Stimulated activated naive CD8-positive, alpha-beta T cell treated with anti-CD3 and anti-CD28 coated beads, Interleukin-15, Interleukin-2, amounts not matched to agents 100 ng/mL and 50 ng/mL, for 24 hours (primary cell): ENCODE results near the gene BAIAP2L1.
A peak's percentile ranks its signal among the peaks of the same experiment; 100 is the strongest.

Source experiments
- H3K27ac Mint-ChIP-seq: one replicate; pipeline ENCODE4 v1.8.0; 2021; ENCODE audit warnings: mild to moderate bottlenecking, mixed read lengths
- H3K27me3 Mint-ChIP-seq: one replicate; pipeline ENCODE4 v1.8.0; 2021; ENCODE audit warnings: mixed read lengths
- H3K36me3 Mint-ChIP-seq: one replicate; pipeline ENCODE4 v1.8.0; 2021; ENCODE audit warnings: low read depth, mixed read lengths
- H3K4me1 Mint-ChIP-seq: one replicate; pipeline ENCODE4 v1.8.0; 2021; ENCODE audit warnings: low read depth, mixed read lengths
- H3K4me3 Mint-ChIP-seq: one replicate; pipeline ENCODE4 v1.8.0; 2021; ENCODE audit warnings: mild to moderate bottlenecking, mixed read lengths
- H3K9me3 Mint-ChIP-seq: one replicate; pipeline ENCODE4 v1.8.0; 2021; ENCODE audit warnings: mixed read lengths

The BAIAP2L1 gene

GRCh38 chr7:98355250-98355538, 45.7 kb downstream of the BAIAP2L1 start:
- Mint-ChIP-seq H3K27ac (no peak overlapping the region), H3K36me3 (no peaks in the 10 kb centered on the region), H3K27me3 (no peaks in the 10 kb centered on the region), H3K4me3 (no peak overlapping the region), H3K9me3 (no peaks in the 10 kb centered on the region), H3K4me1 (no peaks in the 10 kb centered on the region)

DNA sequence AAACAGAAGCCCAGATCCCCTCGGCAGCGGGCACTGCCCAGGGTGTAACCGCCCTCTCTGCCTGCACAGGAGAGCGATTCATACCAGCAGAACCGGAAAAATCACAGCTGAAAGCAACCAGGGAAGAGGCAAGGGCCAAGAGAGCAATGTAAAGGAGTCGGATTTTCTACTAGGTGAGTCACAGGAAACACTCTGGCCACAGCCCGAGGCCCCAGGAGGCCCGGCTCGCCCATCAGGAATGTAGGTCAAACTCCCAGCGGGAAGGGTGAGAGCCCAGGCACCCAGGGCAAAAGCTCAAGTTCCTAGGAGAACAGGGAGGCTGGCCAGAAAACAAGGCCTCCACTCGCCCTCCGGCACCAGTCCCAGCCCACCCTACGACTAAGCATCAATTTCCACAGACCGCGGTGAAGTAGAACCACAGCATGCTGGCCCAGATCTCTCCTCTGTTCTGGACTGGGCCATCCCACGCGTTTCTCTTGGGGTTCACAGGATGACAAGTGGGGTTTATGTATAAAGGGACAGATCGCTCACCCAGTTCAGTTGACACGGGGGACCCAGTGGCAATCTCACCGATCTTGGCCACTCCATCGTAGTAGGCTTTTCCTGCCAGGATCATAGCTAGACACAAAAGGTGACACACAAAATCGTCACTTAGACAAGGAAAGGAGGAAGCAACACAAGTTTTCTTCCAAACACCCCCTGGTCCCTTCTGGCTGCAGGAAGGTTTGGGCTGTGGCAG, 46.2 kb downstream of the BAIAP2L1 start:
- no peaks in the 10 kb centered on the region for H3K9me3 Mint-ChIP-seq
- no peak overlapping the region for H3K27ac Mint-ChIP-seq
- H3K36me3 Mint-ChIP-seq = no peaks in the 10 kb centered on the region
- H3K27me3 Mint-ChIP-seq = peaks cover 4% of the 10 kb centered on the region
- no peak overlapping the region for H3K4me3 Mint-ChIP-seq
- no peaks in the 10 kb centered on the region for H3K4me1 Mint-ChIP-seq

- Mint-ChIP-seq H3K4me1 (no peaks in the 10 kb centered on the region), H3K4me3 (no peak overlapping the region), H3K27ac (no peak overlapping the region), H3K9me3 (no peaks in the 10 kb centered on the region), H3K36me3 (no peaks in the 10 kb centered on the region), H3K27me3 (peaks cover 4% of the 10 kb centered on the region)
Measured at GRCh38 chr7:98354052-98354451, 46.8 kb downstream of the BAIAP2L1 start.

DNA sequence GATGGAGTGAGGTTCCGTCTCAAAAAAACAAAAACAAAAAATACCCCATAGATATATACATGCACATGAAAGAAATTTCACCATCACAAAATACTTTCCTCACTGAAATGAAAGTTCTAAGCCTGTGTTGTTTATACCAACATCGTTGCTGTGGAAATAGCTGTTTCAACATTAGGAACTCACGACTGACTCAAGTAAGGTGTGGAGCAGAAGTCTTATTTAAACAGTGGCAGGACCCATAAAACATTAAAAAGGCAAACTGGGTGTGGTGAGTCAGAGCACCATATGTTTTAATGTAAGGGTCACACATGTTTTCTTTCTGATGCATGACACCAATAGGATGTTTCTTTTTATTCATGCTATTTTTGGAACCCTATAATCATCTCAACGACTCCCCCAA, 48.3 kb downstream of the BAIAP2L1 start:
- no peaks in the 10 kb centered on the region for H3K36me3 Mint-ChIP-seq
- no peaks in the 10 kb centered on the region for H3K4me1 Mint-ChIP-seq
- H3K27ac Mint-ChIP-seq = no peak overlapping the region
- H3K9me3 Mint-ChIP-seq = no peaks in the 10 kb centered on the region
- peaks cover 4% of the 10 kb centered on the region for H3K27me3 Mint-ChIP-seq
- no peak overlapping the region for H3K4me3 Mint-ChIP-seq

DNA sequence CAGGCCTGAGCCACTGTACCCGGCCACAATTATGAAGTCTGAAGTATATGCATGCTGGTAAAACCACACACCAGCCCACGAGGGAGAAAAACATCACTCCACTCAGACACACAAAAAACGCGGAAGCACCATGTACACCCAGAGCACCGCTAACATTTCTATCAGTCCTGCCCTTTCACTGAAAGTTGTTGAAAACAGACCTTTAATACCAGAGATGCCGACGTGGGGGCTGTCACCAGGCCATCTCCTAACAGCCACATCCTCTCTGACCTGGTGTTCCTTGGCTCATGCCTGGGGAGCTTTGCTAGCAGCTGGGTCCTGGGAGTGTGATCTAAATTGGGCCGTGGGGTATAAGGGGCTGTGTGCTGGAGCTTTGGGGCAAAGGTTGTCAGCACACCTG, 49.8 kb downstream of the BAIAP2L1 start:
- H3K4me1 Mint-ChIP-seq = peaks cover 4% of the 10 kb centered on the region
- no peak overlapping the region for H3K4me3 Mint-ChIP-seq
- no peak overlapping the region for H3K27ac Mint-ChIP-seq
- H3K9me3 Mint-ChIP-seq = no peaks in the 10 kb centered on the region
- no peaks in the 10 kb centered on the region for H3K36me3 Mint-ChIP-seq
- H3K27me3 Mint-ChIP-seq = peaks cover 4% of the 10 kb centered on the region

GRCh38 chr7:98348726-98349474, 52.0 kb downstream of the BAIAP2L1 start:
- Mint-ChIP-seq H3K27ac (no peak overlapping the region), H3K27me3 (peaks cover 4% of the 10 kb centered on the region), H3K4me1 (peaks cover 4% of the 10 kb centered on the region), H3K36me3 (no peaks in the 10 kb centered on the region), H3K4me3 (no peak overlapping the region), H3K9me3 (no peaks in the 10 kb centered on the region)

DNA sequence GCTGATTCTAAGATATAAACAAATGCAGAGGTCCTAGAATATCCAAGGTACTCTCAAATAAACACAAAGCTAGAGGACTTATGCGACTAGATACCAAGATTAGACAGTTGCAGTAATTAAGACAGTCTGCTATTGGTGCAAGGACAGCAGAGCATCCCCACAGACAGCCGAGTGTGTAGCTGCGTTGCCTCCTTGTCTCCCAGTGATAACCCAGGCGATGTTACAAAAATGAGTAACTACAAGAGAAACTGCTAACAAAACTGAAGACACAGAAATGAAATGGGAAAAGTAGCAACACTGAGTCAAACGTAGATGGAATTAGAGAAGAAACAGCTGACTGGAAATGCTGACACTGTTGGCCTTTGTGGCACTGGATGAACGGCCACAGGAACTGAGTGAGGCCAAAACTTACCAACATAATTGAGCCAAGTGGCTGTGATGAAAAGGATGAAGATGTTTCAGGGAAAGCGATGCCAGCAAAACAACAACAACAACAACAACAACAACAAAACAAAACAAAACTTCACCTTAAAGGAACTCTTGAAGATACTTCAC, 54.3 kb downstream of the BAIAP2L1 start:
- Mint-ChIP-seq H3K36me3 (no peaks in the 10 kb centered on the region), H3K4me1 (peaks cover 4% of the 10 kb centered on the region), H3K4me3 (peak overlapping the region; percentile 18), H3K9me3 (no peaks in the 10 kb centered on the region), H3K27me3 (peaks cover 4% of the 10 kb centered on the region), H3K27ac (peak overlapping the region; percentile 2)

- H3K36me3 Mint-ChIP-seq = no peaks in the 10 kb centered on the region
- no peaks in the 10 kb centered on the region for H3K4me1 Mint-ChIP-seq
- H3K9me3 Mint-ChIP-seq = no peaks in the 10 kb centered on the region
- H3K4me3 Mint-ChIP-seq = no peak overlapping the region
- H3K27ac Mint-ChIP-seq = no peak overlapping the region
- H3K27me3 Mint-ChIP-seq = no peaks in the 10 kb centered on the region
Measured at GRCh38 chr7:98341106-98341505, 59.8 kb downstream of the BAIAP2L1 start.

GRCh38 chr7:98339043-98339442, 61.8 kb downstream of the BAIAP2L1 start:
- Mint-ChIP-seq H3K4me1 (no peaks in the 10 kb centered on the region), H3K36me3 (no peaks in the 10 kb centered on the region), H3K27ac (no peak overlapping the region), H3K9me3 (no peaks in the 10 kb centered on the region), H3K27me3 (no peaks in the 10 kb centered on the region), H3K4me3 (no peak overlapping the region)

GRCh38 chr7:98338441-98338840, 62.4 kb downstream of the BAIAP2L1 start:
- Mint-ChIP-seq H3K9me3 (no peaks in the 10 kb centered on the region), H3K4me3 (no peak overlapping the region), H3K27me3 (no peaks in the 10 kb centered on the region), H3K36me3 (no peaks in the 10 kb centered on the region), H3K4me1 (no peaks in the 10 kb centered on the region), H3K27ac (no peak overlapping the region)

GRCh38 chr7:98335411-98335977, 65.4 kb downstream of the BAIAP2L1 start:
- H3K36me3 Mint-ChIP-seq = no peaks in the 10 kb centered on the region
- H3K4me3 Mint-ChIP-seq = no peak overlapping the region

DNA sequence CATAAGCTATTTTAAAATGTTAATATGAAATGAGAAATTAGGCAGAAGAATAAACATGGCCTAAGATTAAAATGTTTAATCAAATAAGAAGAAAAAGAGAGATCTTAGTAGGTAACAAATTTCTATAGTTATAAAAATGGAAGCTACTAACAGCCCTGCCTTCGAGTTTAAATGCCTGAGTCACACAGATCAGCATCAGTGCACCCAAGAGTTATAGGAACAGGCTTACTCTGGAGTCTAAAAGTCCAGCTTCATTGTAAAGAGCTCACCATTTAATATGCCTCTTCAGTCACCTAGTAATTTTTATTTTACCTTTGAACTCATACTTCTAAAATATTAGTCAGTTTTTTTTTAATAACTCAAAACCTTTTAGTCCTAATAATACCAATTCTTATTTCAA, 66.8 kb downstream of the BAIAP2L1 start:
- H3K27ac Mint-ChIP-seq = no peak overlapping the region
- no peaks in the 10 kb centered on the region for H3K4me1 Mint-ChIP-seq
- H3K9me3 Mint-ChIP-seq = peaks cover 9% of the 10 kb centered on the region
- no peaks in the 10 kb centered on the region for H3K36me3 Mint-ChIP-seq
- H3K4me3 Mint-ChIP-seq = no peak overlapping the region
- no peaks in the 10 kb centered on the region for H3K27me3 Mint-ChIP-seq

More at GRCh38 chr7:98335411-98335977, 65.4 kb downstream of the BAIAP2L1 start:
- Mint-ChIP-seq H3K27ac (peak overlapping the region; percentile 0), H3K27me3 (no peaks in the 10 kb centered on the region), H3K9me3 (peaks cover 9% of the 10 kb centered on the region), H3K4me1 (no peaks in the 10 kb centered on the region)

- no peak overlapping the region for H3K4me3 Mint-ChIP-seq
- no peaks in the 10 kb centered on the region for H3K4me1 Mint-ChIP-seq
- H3K27ac Mint-ChIP-seq = no peak overlapping the region
- H3K27me3 Mint-ChIP-seq = peaks cover 7% of the 10 kb centered on the region
- H3K36me3 Mint-ChIP-seq = no peaks in the 10 kb centered on the region
- H3K9me3 Mint-ChIP-seq = peaks cover 9% of the 10 kb centered on the region
Measured at GRCh38 chr7:98330926-98331529, 69.9 kb downstream of the BAIAP2L1 start.

- H3K27me3 Mint-ChIP-seq = peaks cover 7% of the 10 kb centered on the region
- H3K9me3 Mint-ChIP-seq = peaks cover 9% of the 10 kb centered on the region
- no peaks in the 10 kb centered on the region for H3K36me3 Mint-ChIP-seq
- H3K4me1 Mint-ChIP-seq = no peaks in the 10 kb centered on the region
- no peak overlapping the region for H3K27ac Mint-ChIP-seq
- H3K4me3 Mint-ChIP-seq = no peak overlapping the region
Measured at GRCh38 chr7:98329791-98330373, 71.0 kb downstream of the BAIAP2L1 start.
